Stimulated activated CD8-positive, alpha-beta memory T cell treated with anti-CD3 and anti-CD28 coated beads, Interleukin-4, amount 100 ng/mL, for 1 hour (primary cell): ENCODE results near the gene ECHS1.
A peak's percentile ranks its signal among the peaks of the same experiment; 100 is the strongest.
"Not testable (repeated sequence)": the region's sequence is repeated elsewhere in the genome, so short reads cannot be mapped to it uniquely, and the experiment has no call there.

ENCODE experiments used
- DNase-seq, 2 donors: peaks; one replicate each; pipeline ENCODE4 v3.0.0-alpha.2; 2020; ENCODE audit warnings: low read depth in 2 of 2, low spot score in 1 of 2

Gene ECHS1

DNA sequence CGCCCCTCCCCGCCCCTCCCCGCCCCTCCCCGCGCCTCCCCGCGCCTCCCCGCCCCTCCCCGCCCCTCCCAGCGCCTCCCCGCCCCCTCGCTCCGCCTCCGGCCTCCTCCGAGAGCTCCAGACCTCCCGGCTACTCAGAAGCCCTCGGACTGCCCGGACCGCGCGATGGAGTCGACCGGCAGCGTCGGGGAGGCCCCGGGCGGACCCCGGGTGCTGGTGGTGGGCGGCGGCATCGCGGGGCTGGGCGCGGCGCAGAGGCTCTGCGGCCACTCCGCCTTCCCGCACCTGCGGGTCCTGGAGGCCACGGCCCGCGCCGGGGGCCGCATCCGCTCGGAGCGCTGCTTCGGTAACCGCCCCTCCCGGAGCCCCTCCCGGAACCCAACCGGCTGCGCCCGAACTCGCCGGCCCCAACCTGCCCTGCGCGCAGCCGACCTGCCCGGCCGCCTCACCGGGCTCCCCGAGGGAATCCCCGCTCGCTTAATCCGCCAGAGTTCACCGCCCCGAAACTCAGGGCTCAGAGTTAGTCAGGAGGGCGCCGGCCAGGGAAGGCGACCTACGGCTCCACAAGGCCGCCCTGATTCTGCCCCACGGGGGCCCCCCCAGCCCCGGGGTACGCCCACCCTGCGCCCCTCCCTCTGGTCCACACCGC lies 6.1 kb upstream of the ECHS1 start, which contains the start of gene PAOX:
Gene PAOX, plus strand, starts transcription at position 111 of the 649 bp plus-strand sequence. Its CDS starts 55 bp downstream, at position 166.
- peak in 1 of 2 donors; percentile 31 for DNase-seq

DNA sequence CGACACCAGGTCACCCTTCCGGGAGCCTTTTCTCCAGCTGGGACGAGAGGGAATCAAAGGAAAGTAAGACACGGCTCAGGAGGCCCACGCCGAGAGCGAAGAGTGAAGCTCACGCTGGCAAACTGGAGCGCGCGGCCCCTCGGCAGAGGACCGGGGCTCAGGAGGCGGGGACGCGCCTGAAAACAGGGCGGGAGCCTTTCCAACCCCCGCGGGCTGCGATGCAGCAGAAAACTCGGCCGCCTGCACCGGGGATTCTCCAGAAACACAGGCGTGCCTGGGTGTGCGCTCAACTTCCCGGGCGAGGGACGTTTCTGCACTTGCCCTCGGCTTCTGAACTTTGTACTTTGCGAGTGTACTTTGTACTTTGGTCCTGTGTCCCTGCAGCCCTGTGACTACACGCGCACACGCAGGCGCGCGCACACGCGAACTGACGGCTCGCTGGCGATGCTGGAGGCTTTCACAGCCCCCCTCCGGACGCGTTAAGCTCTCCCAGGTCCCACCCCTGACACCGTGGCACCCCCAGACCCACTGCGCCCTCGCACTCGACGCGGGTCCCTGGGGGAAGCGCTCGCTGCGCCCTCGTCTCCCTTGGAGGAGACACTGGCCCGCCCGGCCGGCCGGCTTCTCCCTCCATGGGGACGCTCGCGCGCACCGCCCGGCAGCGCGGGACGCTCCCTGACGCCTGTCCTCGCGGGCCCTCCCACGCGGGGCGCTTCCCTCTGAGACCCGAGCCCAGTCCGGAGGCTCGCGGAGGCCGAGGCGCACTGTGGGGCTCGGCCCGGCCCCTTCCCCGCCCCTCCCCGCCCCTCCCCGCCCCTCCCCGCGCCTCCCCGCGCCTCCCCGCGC lies 5.3 kb upstream of the ECHS1 start:
- peak in 1 of 2 donors; percentile 26 for DNase-seq

DNA sequence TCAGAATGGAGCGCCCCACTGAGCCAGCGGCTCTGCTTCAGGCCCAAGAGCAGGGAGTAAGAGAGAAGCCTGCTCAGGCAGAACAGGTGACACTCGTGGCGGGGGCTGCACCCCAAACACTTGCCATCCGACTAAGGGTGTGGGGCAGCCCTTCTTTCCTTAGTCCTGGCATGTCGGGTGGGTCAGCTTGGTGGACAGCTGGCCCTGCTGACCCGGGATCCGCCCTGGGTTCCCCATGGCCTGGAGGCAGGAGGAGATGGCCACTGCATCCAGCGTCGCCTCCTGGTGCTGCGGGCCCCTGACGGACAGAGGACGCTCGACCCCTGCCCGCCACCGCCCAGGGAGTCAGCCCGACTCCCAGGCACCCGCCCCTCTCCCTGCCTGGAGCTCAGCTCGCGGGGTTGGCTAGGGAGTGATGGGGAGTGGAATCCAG lies 4.7 kb upstream of the ECHS1 start:
- DNase-seq, result no peak

DNA sequence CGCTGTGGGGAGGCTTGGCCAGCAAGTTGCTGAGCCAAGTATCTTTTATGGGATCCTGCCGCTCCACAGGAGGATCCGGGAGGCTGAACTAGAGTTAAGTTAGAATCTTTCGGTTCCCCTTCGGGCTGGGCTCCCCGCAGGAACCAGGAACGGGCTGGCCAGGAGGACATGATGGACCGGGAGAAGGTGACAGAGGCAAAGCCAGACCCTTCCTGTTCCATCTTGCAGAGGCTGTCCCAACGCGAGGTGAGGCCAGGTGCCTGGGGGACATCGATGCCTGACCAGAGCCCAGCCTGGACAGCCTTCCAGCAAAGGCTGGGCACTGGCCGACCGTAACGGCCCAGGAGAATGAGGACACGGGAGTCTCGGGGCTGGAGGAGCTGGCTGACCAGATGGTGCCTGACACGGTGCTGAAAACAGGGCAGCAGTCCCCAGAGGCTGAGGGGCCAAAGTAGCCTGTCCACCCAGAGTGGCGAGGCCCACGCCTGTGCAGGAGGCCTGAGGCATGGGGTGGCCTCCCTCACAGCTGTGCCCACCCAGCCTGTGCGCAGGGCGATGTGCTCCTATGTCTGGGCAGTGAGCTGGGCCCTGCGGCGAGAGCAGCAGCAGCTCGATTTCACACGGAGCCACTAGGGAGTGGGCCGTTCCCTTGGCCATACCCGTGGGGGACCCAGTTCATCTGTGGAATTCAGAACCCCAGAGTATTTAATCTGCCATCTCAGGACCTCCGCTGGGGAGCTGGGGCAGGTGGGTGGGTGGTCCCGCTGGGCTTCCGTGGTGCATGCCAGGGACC lies 4.1 kb upstream of the ECHS1 start:
- no peak for DNase-seq

DNA sequence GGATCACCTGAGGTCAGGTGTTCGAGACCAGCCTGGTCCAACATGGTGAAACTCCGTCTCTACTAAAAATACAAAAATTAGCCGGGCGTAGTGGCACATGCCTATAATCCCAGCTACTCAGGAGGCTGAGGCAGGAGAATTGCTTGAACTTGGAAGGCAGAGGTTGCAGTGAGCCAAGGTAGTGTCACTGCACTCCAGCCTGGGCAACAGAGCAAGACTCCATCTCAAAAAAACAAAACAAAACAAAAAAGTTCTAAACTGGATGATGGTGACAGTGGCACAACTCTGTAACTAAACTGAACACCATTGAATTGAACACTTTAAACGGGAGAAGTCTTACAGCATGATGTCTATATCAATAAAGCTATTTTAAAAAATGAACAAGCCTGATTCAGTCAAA lies 3.0 kb upstream of the ECHS1 start:
- not testable (repeated sequence) for DNase-seq

DNA sequence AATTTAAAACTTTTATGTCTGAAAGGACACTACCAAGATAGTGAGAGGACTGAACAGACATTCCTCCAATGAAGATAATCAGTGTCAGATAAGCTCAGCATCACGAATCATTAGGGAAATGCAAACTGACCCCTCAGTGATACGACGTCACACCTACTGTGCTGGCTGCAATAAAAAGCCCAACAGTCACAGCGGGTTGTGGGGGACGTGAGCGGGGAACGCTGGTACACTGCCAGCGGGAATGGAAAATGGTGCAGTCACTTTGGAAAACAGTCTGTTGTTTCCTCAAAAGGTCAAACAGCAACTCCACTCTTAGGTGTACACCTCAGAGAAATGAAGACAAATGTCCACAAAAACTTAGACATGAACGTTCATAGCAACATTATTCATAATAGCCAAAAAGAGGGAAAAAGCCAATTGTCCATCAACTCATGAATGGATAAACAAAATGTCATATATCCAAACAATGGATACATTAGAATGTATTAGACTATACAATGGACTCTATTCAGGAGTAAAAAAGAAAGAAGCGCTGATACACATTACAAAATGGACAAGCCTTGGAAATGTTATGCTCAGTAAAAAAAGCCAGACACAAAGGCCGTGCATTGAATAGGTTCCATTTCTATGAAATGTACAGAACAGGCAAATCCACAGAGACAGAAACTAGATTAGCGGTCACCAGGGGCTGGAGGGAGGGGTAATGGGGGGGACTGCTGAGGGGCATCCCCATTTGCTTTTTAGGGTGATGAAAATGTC lies 2.4 kb upstream of the ECHS1 start:
- no peak for DNase-seq

DNA sequence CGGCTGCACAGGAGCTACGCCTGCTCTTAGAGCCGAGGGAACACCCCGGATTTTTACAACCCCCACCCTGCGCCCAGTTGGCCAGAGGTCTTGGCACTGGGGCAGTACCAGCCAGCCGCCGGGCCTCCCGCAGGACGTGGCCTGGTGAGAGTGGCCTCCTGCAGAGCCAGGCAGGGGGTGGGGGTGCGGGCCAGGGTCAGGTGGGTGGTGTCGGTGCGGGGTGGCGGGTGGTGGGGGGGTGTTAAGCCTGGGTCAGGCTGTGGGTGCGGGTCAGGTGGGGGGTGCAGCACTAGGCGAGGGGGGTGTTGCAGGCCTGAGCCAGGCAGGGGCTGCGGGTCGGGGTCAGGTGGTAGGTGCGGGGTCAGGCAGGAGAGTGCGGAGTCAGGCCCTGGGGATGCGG lies 647 bp downstream of the ECHS1 start:
- no peak for DNase-seq

DNA sequence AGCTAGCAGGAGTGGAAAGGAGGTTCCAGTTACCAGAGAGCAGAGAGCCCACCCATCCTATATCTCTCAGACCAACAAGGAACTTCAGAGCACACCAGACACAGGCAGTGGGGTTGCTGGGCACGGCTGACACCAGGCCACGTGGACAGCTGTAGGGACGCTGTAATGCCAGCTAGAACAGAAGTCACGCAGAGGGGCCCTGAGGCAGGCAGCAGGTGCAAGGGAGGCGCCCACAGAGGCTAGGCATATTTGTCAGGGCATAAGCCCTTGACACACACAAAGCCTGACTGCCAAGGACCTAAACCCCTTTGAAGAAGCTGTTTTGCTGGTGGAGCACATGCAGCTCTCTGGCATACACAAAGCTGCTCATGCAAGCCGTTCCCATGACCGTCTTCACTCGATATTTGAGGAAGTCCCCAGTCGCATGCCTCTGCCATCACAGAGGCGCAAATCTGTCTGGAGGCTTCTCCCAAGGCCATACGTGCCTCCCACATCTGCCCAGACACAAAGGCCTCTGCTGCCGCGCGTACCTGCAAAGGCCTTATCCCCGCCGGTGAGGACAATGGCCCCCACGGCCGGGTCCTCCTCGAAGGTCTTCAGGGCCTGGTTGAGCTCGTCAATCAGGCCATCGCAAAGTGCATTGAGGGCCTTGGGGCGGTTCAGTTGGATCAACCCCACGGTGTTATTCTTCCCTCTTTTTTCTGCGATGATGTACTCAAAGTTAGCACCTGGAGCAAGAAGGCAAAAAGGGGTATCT lies 2.9 kb downstream of the ECHS1 start:
- DNase-seq, result no peak

DNA sequence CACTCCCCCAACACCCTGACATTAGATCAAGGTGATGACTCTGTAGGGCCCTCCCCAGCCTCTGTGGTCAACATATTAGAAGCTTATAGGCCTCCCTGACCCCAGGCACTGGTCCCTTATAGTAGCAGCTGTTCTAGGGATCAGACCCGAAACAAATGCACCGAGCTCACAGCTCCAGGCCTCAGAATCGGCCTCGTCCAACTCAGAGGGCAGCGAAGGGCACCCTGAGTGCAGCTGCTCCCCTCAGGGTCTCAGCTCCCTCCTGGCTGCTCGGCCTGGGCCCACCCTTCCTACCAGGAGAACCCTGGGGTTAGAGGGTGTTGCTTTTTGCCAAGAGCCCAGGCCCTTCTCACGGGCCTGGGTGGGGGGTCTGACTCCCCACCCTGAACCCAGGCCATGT lies 5.0 kb downstream of the ECHS1 start:
- DNase-seq, result no peak

DNA sequence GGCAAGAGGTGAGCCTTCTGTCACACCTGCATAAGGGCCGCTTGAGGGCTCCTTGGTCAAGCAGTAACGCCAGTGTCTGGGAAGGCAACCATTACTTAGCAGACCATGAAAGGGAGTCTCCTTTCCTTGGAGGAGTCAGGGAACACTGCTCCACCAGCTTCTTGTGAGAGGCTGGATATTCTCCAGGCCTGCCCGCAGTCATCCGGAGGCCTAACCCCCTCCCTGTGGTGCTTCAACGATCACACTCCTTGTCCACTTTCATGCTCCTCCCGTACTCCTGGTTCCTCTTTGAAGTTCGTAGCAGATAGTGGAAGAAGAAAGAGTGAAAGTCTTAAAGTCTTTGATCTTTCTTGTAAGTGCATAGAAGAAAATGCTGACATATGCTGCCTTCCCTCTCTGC lies 5.7 kb downstream of the ECHS1 start:
- DNase-seq, result not testable (repeated sequence)

DNA sequence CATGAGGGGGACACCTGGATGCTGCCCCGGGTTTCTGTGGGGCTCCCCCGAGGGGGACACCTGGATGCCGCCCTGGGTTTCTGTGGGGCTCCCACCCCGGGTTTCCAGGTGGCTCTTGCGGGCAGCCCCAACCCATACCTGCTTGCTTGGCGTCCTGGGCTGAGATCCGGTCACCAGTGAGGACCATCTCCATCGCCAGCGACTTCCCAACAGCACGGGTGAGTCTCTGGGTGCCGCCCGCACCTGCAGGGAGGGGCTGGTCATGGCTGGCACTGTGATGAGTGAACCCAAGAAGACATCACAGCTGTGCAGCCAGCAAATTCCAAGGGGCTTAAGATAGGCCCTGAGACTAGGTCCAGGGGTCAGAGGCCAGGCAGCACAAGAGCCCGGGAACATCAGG lies 6.4 kb downstream of the ECHS1 start:
- no peak for DNase-seq

DNA sequence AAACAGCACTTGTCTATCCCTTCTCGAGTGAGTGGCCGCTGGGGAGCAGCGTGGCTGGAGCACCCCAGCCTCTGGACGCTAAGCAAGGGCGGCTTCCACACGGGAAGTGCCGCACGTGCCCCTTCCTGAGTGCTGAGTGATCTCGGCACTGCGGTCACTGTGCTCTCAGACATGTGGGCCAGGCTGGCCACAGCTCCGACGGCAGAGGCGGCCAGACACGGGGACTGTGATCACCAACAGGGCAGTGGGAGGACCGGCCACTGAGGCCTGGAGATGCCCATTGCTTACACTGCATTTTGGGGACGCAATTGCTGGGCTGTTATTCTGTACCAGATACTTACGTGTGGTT lies 7.0 kb downstream of the ECHS1 start:
- DNase-seq, result no peak

DNA sequence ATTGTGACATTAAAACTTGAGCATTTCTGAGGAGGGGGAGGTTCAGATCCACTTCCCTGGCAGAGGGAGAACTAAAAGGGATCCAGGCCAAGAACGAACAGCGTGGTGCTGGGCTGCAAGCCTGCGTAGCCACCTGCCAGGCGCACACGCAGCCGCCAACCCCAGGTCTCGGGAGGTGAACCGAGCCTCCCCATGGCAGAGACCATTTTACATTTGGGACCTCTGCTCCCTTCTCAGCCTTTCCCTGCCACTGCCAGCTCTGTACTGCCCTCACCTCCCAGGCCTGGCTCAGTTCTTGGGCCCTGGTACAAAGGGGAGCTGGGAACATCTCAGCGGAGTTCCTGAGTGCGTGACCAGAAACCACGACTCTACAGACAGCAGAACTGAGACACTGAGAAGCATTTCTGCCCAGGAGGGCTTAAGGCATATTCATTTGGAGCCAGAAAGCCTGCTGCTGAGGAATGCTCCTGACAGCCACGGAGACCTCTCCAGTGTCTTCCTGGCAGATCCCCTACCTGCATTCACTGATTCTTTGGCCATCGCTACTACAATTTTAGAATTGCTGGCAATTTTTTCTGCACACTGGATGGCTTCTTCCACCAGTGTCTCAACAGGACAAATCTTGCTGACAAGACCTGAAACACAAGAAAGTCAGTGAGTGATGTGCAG lies 7.6 kb downstream of the ECHS1 start:
- no peak for DNase-seq

DNA sequence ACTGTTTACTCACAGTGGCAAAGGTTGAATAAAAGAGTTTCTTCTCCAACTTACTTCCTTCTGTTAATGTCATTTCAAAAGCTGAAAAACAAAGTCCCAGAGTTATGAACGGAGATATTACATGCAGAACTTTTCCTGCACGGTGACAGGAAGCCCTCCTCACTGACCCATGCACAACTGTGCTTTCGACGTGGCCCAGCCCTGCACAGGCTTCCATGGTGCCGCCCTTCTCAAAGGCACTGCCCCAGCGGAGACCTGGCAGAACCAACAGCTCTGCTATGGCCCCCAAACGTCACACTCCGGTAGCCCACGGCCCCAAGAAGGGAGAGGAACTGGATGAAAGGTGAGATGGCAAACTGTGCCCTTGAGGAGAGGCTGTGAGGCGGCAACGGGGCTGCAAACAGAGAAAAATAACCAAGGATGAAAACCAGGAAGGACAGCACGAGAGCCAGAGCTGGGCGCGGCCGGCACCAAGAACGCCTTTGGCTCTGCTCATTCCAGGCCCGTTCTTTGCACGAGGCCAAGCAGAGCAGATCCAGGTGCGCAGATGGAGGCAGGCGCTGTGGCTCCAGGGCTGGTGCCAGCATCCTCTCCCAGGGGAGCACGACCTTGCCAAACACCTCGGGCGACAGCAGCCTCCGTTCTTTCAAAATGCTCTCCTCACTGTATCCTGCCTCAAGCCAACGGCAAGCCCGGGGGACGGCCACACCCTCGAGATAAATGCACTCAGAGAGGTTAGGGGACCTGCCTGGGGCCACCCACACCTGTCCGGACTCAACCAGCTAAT lies 8.3 kb downstream of the ECHS1 start:
- DNase-seq, result no peak

DNA sequence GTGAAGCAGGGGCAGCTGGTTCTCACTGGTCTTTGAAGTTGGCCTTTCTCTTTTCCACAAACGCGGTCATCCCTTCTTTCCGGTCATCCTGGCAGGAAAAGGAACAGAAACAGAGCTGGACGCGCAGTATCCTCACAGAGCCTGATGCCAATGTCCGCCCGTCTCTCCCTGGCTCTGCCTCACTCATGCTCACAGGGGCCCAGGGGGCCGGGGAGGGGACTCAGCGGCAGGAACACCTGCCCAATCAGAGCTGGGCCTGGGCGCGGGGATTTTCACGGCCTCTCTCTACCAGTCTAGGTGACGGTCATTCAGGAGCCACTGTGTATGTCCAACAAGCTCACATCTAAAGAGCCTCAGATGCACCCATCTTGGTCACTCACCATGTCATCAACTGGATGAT lies 10.3 kb downstream of the ECHS1 start:
- no peak for DNase-seq

DNA sequence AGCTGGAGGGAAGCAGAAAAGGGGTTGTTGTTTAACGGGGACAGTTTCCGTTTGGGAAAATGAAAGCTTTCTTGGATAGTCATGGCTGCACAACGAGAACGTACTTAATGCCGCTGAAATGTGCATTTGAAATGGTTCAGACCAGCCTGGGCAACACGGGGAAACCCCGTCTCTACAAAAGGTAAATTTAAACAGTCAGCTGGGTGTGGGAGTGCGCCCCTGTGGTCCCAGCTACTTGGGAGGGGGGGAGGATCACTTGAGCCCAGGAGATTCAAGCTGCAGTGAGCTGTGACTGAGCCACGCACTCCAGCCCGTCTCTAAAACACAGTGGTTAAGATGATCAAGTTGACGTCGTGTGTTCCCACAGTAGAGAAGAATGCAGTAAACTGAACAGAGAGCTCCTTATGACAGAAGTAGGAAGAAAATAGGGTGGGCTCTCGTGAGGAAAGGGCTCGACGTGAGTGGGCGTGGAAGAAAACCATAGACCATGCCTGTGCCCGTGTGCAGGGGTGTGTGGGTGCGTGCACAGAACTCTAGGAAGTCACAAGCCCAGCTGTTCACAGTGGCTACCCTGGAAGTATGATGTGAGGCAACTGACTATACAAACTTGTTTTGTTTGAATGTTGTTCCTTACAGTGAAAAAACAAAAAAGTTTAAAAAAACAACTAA lies 11.2 kb downstream of the ECHS1 start:
- no peak for DNase-seq

DNA sequence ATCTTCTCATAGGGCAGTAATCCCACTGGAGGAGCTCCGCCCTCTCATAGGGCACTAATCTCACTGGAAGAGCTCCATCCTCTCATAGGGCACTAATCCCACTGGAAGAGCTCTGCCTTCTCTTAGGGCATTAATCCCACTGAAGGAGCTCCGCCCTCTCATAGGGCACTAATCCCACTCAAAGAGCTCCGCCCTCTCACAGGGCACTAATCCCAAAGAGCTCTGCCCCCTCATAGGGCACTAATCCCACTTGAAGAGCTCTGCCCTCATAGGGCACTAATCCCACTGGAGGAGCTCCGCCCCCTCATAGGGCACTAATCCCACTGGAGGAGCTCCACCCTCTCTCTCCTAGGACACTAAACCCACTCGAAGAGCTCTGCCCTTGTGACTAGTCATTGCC lies 11.9 kb downstream of the ECHS1 start:
- no peak for DNase-seq

DNA sequence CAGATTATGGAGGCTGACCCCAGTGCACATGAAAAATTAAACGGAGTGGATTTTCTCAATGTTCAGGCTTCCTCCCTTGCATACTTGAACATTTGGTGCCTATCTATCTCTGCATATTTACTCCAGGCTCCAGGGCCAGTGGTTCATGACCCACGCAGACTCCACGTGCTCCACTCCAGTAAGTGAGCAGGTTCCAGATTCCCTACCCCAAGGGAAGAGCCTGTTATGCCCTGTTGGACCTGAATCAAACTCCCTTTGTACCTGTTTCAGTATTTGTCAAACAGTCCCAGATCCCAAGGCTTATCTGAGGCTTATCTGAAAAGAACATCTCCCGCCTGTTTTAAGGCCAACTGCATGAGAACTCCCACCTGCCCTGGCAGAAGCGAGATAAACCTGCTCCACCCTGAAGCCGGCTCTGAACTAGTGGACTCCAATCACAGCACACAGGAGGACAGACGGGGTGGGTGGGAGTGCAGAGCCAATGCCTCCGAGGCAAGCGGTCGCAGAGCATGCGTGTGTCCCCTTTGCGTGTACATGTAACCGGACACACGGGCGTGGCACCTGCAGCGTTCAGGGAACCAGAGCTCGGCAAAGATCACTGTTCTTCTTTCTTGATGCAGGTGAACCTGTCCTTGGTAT lies 13.1 kb downstream of the ECHS1 start:
- DNase-seq, result no peak
